Central memory CD4-positive, alpha-beta T cell (primary cell): ENCODE results near the gene SOX13.
"Not testable (repeated sequence)": the region's sequence is repeated elsewhere in the genome, so short reads cannot be mapped to it uniquely, and the experiment has no call there.

Experiments used
- DNase-seq: peaks from one replicate; pipeline ENCODE4 v3.0.0; 2022
- total RNA-seq, 3 experiments: gene quantifications; one replicate each; lab custom pipeline; 2026; lab: John Stamatoyannopoulos, UW

SOX13 gene
- total RNA-seq = 0 to 0.38 (median 0.07) reads per million in 3 experiments

- no peak for DNase-seq
Observed at GRCh38 chr1:204072931-204073836, at the start of gene SOX13. TSS of gene SOX13 (plus strand) at chr1:204073115. CDS start at chr1:204112916, 39,801 bp downstream.

DNA sequence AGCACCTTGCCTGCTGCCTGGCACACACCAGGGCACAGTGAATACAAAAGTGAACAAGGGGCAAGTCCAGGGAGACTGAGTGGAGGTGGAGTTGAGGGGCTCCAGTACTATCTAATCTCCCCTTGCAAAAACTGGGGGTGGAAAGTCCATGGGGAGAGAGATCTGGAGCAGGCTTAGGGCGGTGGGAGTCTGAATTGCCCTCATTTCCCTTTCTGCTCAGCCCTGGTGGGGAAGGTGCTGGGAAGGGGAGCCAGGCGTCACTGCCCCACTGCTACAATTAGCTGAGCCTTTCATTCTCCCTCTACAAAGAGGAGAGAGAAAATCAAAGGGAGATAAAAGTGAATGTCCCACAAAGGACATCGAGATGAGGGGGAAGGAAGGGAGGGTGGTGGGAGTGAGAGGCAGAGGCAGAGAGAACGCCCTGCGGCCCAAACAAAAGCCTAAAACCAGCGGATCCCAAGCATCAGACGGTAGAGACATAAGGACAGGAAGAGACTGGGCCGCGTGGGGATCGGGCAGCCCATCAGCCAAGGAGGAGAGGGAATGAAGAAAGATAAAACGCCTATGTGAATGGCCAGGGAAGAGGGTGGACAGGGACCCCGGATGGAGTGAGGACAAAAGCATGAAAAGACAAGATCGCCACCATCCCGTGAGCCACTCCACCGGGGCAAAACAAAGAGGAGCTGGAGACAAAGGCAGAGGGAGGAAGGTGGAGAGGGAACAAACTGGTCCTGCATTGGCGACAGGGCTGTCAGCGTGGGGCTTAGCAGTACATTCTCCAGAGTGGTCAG is 46.8 kb upstream of the SOX13 start:
- no peak for DNase-seq

DNA sequence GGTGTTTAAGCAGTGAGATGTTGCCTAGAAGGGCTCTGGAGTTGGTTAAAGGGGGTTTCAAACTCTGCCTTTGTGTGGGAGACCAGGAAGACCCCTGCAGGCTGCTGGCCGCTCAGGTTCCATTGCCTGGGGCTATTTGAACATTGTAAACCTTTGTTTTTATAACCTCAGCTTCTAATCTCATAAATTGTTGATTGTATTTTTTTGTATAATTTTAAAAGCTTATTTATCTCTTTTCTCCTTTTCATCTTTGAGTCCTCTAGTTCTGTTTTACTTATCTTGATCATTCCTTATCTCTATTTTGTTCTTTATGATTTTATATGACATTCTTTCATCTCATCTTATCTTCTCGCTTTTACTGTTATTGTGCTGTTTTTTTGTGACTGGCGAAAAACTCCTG is 45.5 kb upstream of the SOX13 start:
- no peak for DNase-seq

DNA sequence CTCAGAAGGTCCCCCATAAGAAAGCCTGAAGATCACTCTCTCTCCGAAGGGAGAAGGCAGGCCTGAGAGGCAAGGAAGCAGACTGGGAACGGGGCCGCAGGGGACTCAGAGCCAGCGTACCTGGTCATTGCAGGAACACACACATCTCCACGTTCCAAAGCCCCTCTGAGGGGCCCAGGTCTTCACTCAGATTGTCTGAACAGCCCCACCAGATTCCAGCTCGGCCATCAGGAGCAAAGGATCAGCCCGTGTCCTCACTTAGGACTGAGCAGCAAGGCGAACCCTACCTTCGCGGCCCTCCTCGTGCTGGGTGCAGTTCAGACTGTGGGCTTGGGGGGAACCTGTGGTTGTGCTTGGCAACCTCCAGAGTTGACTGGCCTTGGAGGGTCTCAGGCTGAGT is 43.9 kb upstream of the SOX13 start:
- DNase-seq = no peak

GRCh38 chr1:204031098-204031710 is 41.7 kb upstream of the SOX13 start:
- DNase-seq = no peak

GRCh38 chr1:204032642-204033235 is 40.2 kb upstream of the SOX13 start:
- DNase-seq = no peak

- DNase-seq = no peak
Observed at GRCh38 chr1:204033306-204033705, 39.6 kb upstream of the SOX13 start.

- no peak for DNase-seq
Observed at GRCh38 chr1:204036882-204037655, 35.8 kb upstream of the SOX13 start.

DNA sequence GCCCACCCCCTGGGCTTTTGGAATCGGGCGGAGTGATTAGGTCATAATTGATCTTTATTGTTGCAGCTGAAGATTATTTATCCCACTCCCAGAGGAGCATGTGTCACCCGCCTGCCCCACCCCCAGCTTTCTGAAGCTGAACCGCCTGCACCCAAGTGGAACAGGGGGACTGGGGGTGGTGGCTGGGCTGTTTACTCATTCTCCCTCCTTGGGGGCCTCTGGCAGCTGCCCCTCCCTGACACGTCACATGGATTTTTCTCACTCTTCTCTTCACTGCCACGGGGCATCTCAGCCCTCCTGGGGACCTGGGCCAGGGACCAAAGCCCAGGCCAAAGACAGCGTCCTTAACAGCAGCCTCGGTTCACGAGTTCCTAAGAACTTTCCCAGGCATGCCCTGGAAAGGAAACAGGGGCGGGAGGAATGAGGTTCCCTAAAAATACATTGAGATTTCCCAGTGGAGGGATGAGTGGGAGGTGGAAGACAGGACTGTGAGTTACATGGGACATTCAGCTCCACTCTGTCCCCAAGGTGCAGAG is 31.6 kb upstream of the SOX13 start:
- DNase-seq = no peak

- no peak for DNase-seq
Observed at GRCh38 chr1:204041803-204042505, 31.0 kb upstream of the SOX13 start.

- no peak for DNase-seq
Observed at GRCh38 chr1:204042516-204042915, 30.4 kb upstream of the SOX13 start.

GRCh38 chr1:204043680-204044079 is 29.2 kb upstream of the SOX13 start:
- no peak for DNase-seq

GRCh38 chr1:204044448-204044847 is 28.5 kb upstream of the SOX13 start:
- no peak for DNase-seq

DNA sequence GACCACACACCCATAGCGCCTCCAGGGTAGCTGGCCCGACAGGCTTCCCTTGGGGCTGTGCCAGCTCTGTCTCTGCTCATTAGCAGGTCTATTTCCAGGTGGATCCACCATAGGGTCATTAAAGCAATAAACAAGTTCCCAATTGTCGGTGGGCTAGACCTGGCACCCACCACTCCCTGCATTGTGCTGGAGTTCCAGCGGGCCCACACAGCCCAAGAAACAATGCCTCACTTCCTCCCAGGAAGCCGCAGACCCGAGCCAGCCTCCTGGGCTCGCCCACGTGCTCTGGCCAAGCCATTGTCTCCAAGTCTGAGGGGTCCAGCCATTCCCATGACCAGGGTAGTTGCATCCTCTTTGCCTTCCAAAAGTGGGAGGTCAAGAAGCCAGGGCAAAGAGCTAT is 27.5 kb upstream of the SOX13 start:
- no peak for DNase-seq

GRCh38 chr1:204046346-204046745 is 26.6 kb upstream of the SOX13 start:
- no peak for DNase-seq

DNA sequence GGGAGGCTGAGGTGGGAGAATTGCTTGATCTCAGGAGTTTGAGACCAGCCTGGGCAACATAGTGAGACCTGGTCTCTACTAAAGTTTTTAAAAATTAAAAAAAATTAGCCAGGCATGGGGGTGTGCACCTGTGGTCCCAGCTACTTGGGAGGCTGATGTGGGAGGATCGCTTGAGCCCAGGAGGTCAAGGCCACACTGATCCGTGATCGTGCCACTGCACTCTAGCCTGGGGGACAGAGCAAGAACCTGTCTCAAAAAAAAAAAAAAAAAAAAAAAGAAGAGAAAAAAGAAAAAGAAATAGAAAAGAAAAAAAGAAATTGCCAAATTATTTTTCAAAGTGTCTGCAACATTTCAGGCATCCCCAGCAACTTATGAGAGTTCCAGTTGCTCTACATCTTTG is 24.1 kb upstream of the SOX13 start:
- not testable (repeated sequence) for DNase-seq

GRCh38 chr1:204051258-204051657 is 21.7 kb upstream of the SOX13 start:
- DNase-seq = no peak

DNA sequence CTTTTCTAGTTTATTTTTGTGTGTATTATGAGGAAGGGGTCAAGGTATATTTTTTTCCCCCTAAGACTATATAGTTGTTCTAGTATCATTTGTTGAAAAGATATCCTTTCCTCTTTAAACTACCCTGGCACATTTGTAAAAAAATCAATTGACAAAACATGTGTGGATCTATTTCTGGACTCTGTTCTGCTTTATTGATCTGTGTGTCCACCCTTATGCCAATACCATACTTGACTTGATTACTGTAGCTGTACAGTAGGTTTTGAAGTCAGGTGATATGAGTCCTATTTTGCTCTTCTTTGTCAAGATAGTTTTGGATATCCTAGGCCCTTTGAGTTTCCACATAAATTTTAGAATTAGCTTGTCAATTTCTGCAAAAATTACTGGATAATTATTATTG is 21.2 kb upstream of the SOX13 start:
- DNase-seq = no peak

DNA sequence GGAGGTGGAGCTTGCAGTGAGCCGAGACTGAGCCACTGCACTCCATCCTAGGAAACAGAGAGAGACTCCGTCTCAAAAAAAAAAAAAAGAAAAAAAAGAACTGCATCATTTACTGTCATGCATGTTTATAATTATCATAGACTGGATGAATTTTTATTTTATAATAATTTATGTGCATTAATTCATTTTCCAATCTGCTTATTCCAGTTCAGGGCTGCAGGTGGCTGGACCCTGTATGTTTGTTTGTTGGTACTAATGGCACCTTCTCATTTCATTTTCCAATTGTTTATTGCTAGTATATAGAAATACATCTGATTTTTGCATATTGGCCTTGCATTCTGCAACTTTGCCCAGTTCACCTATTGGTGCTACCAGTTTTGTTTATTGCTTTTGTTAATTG is 19.0 kb upstream of the SOX13 start:
- no peak for DNase-seq

- DNase-seq = no peak
Observed at GRCh38 chr1:204059970-204060369, 12.9 kb upstream of the SOX13 start.

GRCh38 chr1:204062106-204062505 is 10.8 kb upstream of the SOX13 start:
- no peak for DNase-seq
